IMR-90 (cell line): ENCODE results near the gene KIF25.

Experiments used
- CEBPB ChIP-seq: IDR thresholded peaks from 2 replicates; pipeline ENCODE4 v1.6.1; 2012; ENCODE audit warnings: low read depth, low read length, improper control_type of control experiment
- CTCF ChIP-seq: conservative IDR thresholded peaks from 2 replicates; pipeline ENCODE4 v1.5.1; 2012; ENCODE audit warnings: mild to moderate bottlenecking, low read depth, low read length, improper control_type of control experiment
- ELK1 ChIP-seq: fragments of 150-350 bp; IDR thresholded peaks from 2 replicates; pipeline ENCODE4 v1.6.1; 2016; ENCODE audit warnings: low read depth, mild to moderate bottlenecking, low read length, moderate library complexity, borderline replicate concordance
- FOS ChIP-seq: fragments of 150-350 bp; IDR thresholded peaks from 2 replicates; pipeline ENCODE4 v1.6.1; 2016; ENCODE audit warnings: low read depth, low read length
- MAFK ChIP-seq: IDR thresholded peaks from 2 replicates; pipeline ENCODE4 v1.6.1; 2012; ENCODE audit warnings: low read depth, low read length, improper control_type of control experiment
- MAZ ChIP-seq: IDR thresholded peaks from 2 replicates; pipeline ENCODE4 v1.6.1; 2012; ENCODE audit warnings: low read depth, mild to moderate bottlenecking, low read length, improper control_type of control experiment, moderate library complexity, borderline replicate concordance
- POLR2A ChIP-seq: IDR thresholded peaks from 2 replicates; pipeline ENCODE4 v1.6.1; 2012; ENCODE audit warnings: mild to moderate bottlenecking, low read depth, low read length
- RAD21 ChIP-seq: IDR thresholded peaks from 2 replicates; pipeline ENCODE4 v1.6.1; 2012; ENCODE audit warnings: low read length, improper control_type of control experiment
- RCOR1 ChIP-seq: IDR thresholded peaks from 2 replicates; pipeline ENCODE4 v1.6.1; 2012; ENCODE audit warnings: mild to moderate bottlenecking, low read length, improper control_type of control experiment; ENCODE audit not compliant: insufficient replicate concordance
- SMC3 ChIP-seq: fragments of 150-350 bp; IDR thresholded peaks from 2 replicates; pipeline ENCODE4 v1.6.1; 2016; ENCODE audit warnings: low read depth, mild to moderate bottlenecking, antibody characterized with exemption, low read length, moderate library complexity
- USF2 ChIP-seq: fragments of 150-350 bp; IDR thresholded peaks from 2 replicates; pipeline ENCODE4 v1.6.1; 2017; ENCODE audit warnings: mild to moderate bottlenecking, antibody characterized with exemption, low read length, low read depth

GRCh38 chr6:168090706-168091105 lies 93.2 kb downstream of the KIF25 start:
- TF ChIP-seq MAZ (no peak), CTCF (no peak), RAD21 (no peak), POLR2A (no peak), USF2 (no peak), SMC3 (no peak), RCOR1 (no peak), CEBPB (no peak), MAFK (no peak), FOS (no peak), ELK1 (no peak)
